GF-D8 (cell line): ENCODE results near the gene SETD1B.
A peak's percentile ranks its signal among the peaks of the same experiment; 100 is the strongest.
"Not testable (repeated sequence)": the region's sequence is repeated elsewhere in the genome, so short reads cannot be mapped to it uniquely, and the experiment has no call there.

ENCODE experiments used
- DNase-seq: peaks from one replicate; lab custom pipeline; 2025; lab: John Stamatoyannopoulos, UW

SETD1B gene

DNA sequence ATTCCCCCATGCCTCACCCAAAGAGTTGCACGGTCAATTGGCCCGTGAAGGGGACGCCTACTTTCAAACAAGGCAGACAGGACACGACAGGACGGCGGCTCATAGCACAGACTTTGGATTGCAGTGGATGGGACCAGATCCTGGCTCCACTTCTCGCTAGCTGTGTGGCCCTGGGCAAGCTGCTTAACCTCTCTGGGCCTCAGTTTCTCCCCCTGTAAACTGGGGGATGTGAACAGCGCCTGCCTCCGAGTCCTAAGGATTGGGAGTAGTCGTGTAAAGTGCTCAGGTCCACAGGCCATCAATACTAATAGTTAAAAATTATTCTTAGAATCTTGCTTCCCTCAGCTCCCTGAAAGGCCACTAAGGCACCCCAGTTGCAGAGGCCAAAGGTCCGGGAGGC, 23.4 kb upstream of the SETD1B start:
- no peak for DNase-seq

GRCh38 chr12:121781484-121781997, 22.3 kb upstream of the SETD1B start:
- DNase-seq = no peak

- no peak for DNase-seq
Measured at GRCh38 chr12:121781998-121782979, 21.5 kb upstream of the SETD1B start.

- DNase-seq = no peak
Measured at GRCh38 chr12:121783766-121784165, 20.0 kb upstream of the SETD1B start.

DNA sequence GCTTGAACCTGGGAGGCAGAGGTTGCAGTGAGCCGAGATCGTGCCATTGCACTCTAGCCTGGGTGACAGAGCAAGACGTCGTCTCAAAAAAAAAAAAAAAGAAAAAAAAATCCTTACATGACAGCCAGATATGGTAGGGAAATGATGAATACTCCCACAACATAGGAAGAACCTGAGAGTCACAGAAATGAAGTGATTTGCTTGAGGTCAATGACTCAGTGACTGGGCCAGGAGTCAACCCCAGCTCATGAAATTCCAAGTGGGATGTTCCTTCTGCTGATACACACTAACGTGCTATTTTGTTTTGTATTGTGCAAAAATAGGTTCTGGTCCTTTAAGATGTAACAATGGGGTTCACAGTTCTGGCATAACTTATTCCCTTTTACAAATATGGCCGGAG, 19.3 kb upstream of the SETD1B start:
- no peak for DNase-seq

- DNase-seq = no peak
Measured at GRCh38 chr12:121786440-121786825, 17.4 kb upstream of the SETD1B start.

- DNase-seq = no peak
Measured at GRCh38 chr12:121787063-121788025, 16.5 kb upstream of the SETD1B start.

DNA sequence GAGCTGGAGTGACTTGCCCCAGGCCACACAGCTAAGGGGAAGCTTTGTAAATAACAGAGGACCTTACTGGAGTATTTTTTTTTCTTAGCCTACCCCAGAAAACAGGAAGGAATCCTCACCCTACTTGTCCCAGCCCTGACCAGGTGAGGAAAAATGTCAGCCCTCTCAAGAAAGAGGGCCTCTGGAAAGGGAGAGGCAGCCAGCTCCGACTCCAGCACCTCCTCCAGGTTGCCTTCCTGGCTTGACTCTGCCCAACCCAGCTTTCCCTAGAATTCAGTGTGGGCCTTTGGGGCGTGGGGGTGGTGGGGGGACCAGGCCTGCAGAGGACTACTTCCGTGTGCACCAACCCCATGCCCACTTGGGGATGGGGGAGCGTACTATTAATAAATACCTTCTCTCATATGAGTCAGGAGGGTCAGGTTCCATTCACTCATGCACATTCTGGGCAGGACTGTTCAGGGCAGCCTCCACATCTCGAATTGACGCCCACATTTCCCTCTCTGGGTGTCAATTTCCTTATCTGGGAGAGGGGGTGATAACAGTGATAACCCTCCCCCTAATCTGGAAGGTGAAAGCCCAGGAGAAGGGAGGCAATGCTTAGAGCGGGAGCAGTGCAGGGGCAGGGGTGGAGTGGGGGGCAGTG, 15.5 kb upstream of the SETD1B start:
- DNase-seq = no peak

GRCh38 chr12:121789233-121789781, 14.5 kb upstream of the SETD1B start:
- DNase-seq = peak; percentile 58

DNA sequence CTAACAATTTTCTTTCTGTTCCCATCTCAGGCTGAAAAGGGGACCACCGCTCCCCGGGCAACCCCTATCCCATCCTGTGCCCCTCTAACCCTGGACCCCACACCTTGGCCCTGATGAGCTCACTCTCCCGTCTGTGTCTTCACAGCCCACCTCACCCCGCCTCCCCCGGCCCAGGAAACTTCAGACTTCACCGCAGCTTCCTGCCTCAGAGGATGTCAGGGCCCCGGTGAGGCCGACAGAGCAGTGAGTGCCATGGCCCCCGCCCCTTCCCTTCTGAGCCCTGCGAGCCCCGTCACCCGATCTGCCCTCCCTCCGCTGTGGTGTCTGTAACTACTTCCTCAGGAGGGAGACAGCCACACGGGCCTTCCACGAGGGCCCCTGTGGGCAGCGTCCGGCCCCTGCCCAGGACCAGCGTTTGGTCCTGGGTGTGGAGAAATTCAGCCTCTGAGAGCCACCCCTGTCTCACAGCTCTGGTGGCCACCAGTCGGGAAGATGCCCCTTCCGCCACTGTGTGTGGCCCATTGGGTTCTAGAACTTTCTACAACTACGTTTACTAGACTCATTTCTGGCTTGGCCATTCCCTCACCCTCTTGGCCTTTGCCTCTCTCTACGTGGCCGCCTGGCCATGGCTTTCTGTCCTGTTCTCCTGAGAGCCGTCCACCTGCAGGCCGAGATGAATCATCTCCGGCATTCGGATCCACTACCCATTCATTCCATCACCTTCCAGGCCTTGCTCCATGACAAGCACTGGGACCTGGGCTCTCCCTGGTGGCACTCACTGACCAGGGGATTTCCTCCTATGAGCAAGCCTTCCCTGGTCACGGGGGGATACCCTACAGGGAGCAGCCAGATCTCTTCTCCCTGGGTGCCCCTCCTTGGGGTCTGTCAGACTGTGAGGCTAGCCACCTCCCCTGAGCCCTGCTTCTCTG, 13.7 kb upstream of the SETD1B start:
- peak; percentile 94 for DNase-seq

DNA sequence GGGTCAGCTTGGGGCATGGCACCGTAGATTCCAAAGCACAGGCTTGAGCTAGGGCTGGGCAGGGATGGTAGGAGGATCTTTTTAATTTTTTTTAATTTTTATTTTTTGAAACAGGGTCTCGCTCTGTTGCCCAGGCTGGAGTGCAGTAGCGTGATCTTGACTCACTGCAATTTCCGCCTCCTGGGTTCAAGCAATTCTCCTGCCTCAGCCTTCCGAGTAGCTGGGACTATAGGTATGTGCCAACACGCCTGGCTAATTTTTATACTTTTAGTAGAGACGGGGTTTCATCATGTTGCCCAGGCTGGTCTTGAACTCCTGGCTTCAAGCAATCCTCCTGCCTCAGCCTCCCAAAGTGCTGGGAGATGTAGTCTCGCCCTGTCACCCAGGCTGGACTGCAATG, 13.0 kb upstream of the SETD1B start:
- not testable (repeated sequence) for DNase-seq

- DNase-seq = no peak
Measured at GRCh38 chr12:121791671-121792551, 11.9 kb upstream of the SETD1B start.

- DNase-seq = no peak
Measured at GRCh38 chr12:121792607-121793439, 11.0 kb upstream of the SETD1B start.

- peak; percentile 34 for DNase-seq
Measured at GRCh38 chr12:121793440-121793837, 10.4 kb upstream of the SETD1B start, which contains the start of gene RHOF. TSS of gene RHOF (minus strand) at chr12:121793688. CDS start at chr12:121793633, 55 bp downstream.

- DNase-seq = peak; percentile 81
Measured at GRCh38 chr12:121793838-121794533, 9.8 kb upstream of the SETD1B start.

DNA sequence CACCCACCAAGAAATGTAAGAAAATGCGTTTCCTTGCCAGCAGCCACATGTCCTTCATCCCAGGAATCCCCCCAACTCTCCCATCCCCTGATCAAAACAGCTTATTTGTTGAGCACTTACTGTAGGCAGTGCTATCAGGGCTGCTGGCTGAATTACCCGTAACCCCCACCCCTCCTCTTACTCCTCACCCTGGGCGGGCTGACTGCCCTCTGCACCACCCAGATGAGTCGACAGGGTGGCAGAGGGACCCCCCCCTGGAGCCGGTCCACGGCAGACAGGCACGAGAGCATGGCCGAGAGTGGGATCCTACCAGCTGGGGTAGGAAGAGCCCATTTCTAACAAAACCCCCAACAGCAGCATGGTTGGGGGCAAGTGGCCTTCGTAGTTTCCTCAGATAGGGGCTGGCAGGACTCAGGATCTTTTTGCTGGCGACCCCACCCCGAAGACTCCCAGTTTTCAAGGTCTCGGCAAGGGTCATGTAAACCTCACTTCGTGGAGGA, 9.2 kb upstream of the SETD1B start:
- no peak for DNase-seq
